Inferior parietal cortex (tissue), 1 donor: ENCODE data around the gene MZT2B.
A peak's percentile ranks its signal among the peaks of the same experiment; 100 is the strongest.
"Not testable (repeated sequence)": the region's sequence is repeated elsewhere in the genome, so short reads cannot be mapped to it uniquely, and the experiment has no call there.

ENCODE experiments used
- DNase-seq: peaks from one replicate; pipeline ENCODE4 v3.0.0-alpha.2; 2016; ENCODE audit errors: extremely low spot score

MZT2B gene

DNA sequence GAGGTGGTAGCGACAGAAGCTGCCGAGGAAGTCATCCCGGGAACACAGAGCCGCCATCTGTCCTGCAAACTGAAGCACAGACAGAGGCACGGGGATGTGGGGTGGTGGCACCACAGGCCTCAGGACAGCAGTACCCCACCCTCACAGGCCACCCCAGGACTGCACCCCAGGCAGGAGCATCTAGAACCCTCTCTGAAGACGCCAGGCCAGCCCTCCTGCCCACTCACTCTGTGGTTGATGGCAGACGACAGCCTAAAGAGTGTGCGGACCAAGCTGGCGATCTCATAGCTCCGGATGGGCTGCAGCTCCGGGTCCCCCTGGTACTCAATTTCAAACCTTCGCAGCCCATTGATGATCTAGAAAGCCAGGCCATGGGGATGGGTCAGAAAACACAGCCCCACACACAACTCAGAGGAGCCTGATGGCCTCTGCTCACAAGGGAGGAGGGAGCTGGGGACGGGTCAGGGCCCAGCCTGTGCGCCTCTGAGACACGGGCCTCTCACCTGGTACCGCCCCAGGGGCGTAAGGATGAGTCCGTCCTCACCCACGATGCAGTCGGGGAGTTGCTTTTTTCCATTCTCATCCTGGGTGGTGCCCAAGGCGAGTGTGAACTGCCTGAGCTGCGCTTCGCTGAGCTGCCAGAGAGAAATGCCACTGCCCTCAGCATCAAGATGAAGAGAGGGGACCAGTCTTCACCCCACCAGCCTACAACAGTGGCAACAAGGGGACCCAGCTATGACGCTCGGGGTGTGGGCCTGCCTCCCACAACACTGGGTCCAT is 29.1 kb upstream of the MZT2B start:
- DNase-seq, result no peak

DNA sequence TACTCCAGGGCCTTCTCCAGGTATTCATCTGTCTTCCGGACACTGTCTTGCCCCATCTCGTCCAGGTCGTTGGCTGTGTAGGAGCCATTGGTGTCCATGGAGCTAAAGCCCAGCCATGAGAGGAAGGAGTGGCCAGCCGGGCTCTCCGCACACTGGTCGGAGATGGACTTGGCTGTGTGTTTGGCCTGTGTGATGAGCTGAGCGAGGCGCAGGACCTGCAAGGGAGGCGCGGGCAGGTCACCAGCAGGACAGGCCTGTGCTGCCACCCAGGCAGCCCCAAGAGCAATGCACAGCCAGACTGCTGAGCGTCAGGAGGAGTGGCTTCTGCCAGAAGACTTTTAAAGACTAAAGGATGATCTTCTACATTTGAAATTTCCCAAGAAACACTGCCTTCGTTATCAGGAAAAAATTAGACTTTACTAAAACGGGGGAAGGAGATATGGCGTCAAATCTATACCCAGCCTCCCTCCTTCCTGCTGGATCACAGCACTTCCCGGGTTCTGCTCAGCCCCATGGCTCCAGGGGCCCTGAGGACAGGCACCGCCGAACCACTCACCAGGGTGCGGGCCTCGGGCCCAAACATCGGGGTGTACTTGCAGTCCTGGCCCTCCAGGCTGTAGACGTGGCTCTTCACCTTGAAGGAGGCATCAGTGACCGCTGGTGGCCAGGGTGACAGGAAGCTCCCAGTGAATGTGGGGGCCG is 28.2 kb upstream of the MZT2B start:
- DNase-seq, result not testable (repeated sequence)

GRCh38 chr2:130154423-130154770 is 27.7 kb upstream of the MZT2B start:
- DNase-seq, result not testable (repeated sequence)

GRCh38 chr2:130154773-130155765 is 27.0 kb upstream of the MZT2B start:
- DNase-seq, result no peak

- DNase-seq, result peak; percentile 40
Measured at GRCh38 chr2:130155956-130156623, 26.0 kb upstream of the MZT2B start.

DNA sequence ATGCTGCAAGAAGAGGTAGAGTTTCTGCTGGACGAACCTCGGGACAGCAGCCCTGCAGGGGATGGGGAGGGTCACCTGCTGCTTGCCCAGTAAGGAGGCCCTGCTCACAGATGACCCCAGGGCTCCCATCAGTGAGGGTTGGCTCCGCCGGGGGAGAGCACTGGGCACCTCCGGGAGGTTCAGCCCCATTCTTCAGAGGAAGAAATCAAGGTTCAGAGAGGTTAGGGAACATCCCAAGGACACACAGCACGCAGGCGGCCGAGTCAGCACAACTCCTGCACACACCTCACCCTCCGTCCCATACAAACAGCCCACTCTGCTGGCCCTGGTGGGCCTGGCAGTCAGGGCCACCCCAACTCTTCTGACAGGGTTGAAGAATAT is 25.4 kb upstream of the MZT2B start:
- DNase-seq, result no peak

DNA sequence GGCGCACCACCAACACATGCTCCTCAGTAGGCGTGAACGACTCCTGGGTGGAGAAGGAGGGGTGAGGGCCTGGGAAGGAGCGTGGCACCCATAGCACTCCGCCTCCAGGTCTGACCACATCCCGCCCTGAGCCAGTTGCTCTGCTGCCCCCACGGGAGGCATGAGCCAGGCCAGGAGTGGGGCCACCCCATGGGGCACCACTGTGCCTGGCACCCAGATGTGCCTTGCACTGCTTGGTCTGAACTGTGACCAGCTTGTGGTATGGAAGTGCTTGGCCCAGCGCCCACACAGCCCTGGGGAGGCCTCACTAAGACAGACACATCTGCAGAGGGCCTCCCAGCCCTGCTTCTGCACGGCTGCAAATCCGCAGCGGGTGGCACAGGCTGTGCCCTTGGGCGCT is 24.7 kb upstream of the MZT2B start:
- not testable (repeated sequence) for DNase-seq

- not testable (repeated sequence) for DNase-seq
Measured at GRCh38 chr2:130157825-130158514, 24.1 kb upstream of the MZT2B start.

- no peak for DNase-seq
Measured at GRCh38 chr2:130158631-130159030, 23.4 kb upstream of the MZT2B start.

GRCh38 chr2:130159376-130159775 is 22.7 kb upstream of the MZT2B start:
- not testable (repeated sequence) for DNase-seq

DNA sequence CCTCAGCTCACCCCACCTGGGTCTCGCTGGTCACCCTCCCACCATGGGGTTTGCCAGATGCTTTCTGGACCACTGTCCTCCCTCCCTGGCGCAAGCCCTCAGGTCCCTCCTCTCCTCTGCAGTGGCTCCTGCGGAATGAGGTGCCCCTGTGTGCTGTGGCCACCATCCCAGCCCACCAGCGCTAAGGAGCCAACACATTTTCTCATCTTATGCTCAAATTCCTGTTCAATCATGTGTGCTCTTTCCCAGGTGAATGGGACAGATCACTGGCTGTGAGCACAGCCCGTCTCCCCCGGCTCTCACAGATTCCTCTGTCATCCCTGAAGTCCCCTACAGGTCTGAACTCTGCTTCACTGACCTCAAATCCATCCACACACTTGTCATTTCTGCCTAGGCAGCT is 21.9 kb upstream of the MZT2B start:
- DNase-seq, result no peak

GRCh38 chr2:130160838-130161705 is 21.0 kb upstream of the MZT2B start:
- not testable (repeated sequence) for DNase-seq

GRCh38 chr2:130162486-130162885 is 19.6 kb upstream of the MZT2B start:
- not testable (repeated sequence) for DNase-seq

DNA sequence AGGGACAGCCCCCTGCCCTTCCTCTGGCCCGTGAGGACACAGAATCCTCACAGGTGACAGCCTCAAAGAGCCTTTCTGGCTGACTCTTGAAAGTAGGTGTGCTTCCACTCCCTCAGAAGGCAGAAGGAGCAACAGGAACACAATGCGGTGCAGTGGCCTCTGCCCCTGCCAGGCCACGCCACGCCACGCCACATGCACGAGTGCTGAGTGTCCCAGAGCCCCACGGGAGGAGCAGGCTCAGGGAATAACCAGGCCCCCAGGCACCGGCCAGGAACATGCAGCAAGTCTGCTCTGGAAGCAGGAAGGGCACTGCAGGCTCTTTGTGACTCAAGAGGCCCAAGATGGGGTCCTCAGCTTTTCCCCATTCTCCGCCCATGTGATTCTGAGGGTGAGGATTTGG is 19.1 kb upstream of the MZT2B start:
- DNase-seq, result no peak

GRCh38 chr2:130165293-130166016 is 16.6 kb upstream of the MZT2B start:
- DNase-seq, result no peak

- not testable (repeated sequence) for DNase-seq
Measured at GRCh38 chr2:130166611-130167010, 15.5 kb upstream of the MZT2B start.

- DNase-seq, result not testable (repeated sequence)
Measured at GRCh38 chr2:130169163-130169562, 12.9 kb upstream of the MZT2B start.

DNA sequence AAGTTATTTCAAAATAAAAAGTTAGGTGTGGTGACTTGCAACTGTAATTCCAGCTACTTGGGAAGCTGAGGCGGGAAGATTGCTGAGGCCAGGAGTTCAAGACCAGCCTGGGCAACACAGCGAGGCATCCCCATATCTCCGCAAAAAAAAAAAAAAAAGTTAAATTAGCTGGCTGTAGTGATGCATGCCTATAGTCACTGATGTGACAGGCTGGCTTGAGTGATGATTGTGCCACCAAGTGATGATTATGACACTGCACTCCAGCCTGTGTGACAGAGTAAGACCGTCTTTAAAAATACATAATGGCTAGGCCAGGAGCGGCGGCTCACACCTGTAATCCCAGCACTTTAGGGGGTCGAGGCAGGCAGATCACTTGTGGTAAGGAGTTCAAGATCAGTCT is 12.2 kb upstream of the MZT2B start:
- no peak for DNase-seq

DNA sequence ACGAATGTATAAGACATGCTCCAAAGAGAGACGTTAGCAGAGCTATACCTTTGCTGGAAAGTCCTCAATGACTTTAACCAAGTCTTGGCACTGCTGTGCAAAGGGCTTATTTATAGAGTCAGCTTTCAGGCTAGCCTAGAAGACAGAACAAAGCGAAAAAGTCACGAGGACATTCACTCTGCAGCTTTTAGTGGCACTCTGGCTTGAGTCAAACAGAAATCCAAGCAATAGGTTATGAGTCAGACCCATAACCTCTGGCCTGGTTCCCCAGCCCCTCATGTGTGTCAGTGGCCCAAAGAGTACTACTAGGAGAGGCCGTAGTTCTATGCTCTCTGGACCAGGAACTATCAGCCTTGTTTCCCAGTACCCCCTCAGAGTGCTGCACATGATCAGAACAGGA is 7.2 kb upstream of the MZT2B start:
- not testable (repeated sequence) for DNase-seq
